A549 (cell line): ENCODE results near the gene FIBP.

ENCODE experiments used
- CTCF ChIP-seq: fragments of >200 bp; sonication (Bioruptor Twin); formaldehyde crosslinking; IDR thresholded peaks from 3 replicates; pipeline ENCODE4 v1.5.1; 2016
- MAFK ChIP-seq: fragments of 450-650 bp; IDR thresholded peaks from 2 replicates; pipeline ENCODE4 v1.6.1; 2014; ENCODE audit not compliant: partially characterized antibody
- MYC ChIP-seq: IDR thresholded peaks from 2 replicates; pipeline ENCODE4 v1.6.1; 2012; ENCODE audit warnings: mild to moderate bottlenecking, inconsistent platforms, low read length, improper control_type of control experiment, borderline replicate concordance
- NR3C1 ChIP-seq: fragments of >200 bp; sonication (Bioruptor Twin); formaldehyde crosslinking; IDR thresholded peaks from 3 replicates; pipeline ENCODE4 v1.6.1; 2017
- POLR2A ChIP-seq: IDR thresholded peaks from 2 replicates; pipeline ENCODE4 v1.6.1; 2012; ENCODE audit warnings: mild to moderate bottlenecking, low read length
- USF2 ChIP-seq: fragments of 450-650 bp; IDR thresholded peaks from 2 replicates; pipeline ENCODE4 v1.6.1; 2014; ENCODE audit warnings: antibody characterized with exemption

- TF ChIP-seq POLR2A = no peak
- TF ChIP-seq USF2 = no peak
- TF ChIP-seq MYC = no peak
- TF ChIP-seq CTCF = no peak
- no peak for TF ChIP-seq NR3C1
- no peak for TF ChIP-seq MAFK
Observed at GRCh38 chr11:65865550-65866172, 22.6 kb downstream of the FIBP start.
